SK-N-SH (cell line): ENCODE data around the gene LIMK2.

Experiments used
- CTCF ChIP-seq: fragments of 200-600 bp; sonication (generic); IDR thresholded peaks from 2 replicates; pipeline ENCODE4 v1.6.1; 2017; ENCODE audit warnings: antibody characterized with exemption, mild to moderate bottlenecking, moderate library complexity
- EP300 ChIP-seq, 2 experiments: IDR thresholded peaks; 2 replicates each; pipeline versions ENCODE4 v1.4.0 to v1.6.1; 2012; ENCODE audit warnings: borderline replicate concordance in 1 of 2, low read depth in 1 of 2, low read length in 1 of 2
- FOXM1 ChIP-seq: IDR thresholded peaks from 2 replicates; pipeline ENCODE4 v1.4.0; 2012; ENCODE audit warnings: low read depth, mild to moderate bottlenecking
- JUND ChIP-seq: IDR thresholded peaks from 2 replicates; pipeline ENCODE4 v1.4.0; 2012
- MEF2A ChIP-seq: IDR thresholded peaks from 2 replicates; pipeline ENCODE4 v1.4.0; 2012; ENCODE audit warnings: low read depth, borderline replicate concordance
- MXI1 ChIP-seq: IDR thresholded peaks from 2 replicates; pipeline ENCODE4 v1.6.1; 2012; ENCODE audit warnings: mild to moderate bottlenecking, low read depth, low read length, improper control_type of control experiment
- NRF1 ChIP-seq: IDR thresholded peaks from 2 replicates; pipeline ENCODE4 v1.6.1; 2012; ENCODE audit warnings: low read depth, mild to moderate bottlenecking, low read length
- POLR2AphosphoS5 ChIP-seq: IDR thresholded peaks from 2 replicates; pipeline ENCODE4 v1.6.1; 2012; ENCODE audit warnings: low read depth, low read length
- REST ChIP-seq: IDR thresholded peaks from 2 replicates; pipeline ENCODE4 v1.6.1; 2012; ENCODE audit warnings: mild to moderate bottlenecking, low read depth, low read length, moderate library complexity
- RXRA ChIP-seq: IDR thresholded peaks from 2 replicates; pipeline ENCODE4 v1.4.0; 2012; ENCODE audit warnings: low read depth, mild to moderate bottlenecking, borderline replicate concordance
- SIN3A ChIP-seq: IDR thresholded peaks from 2 replicates; pipeline ENCODE4 v1.6.1; 2012; ENCODE audit warnings: low read depth, mild to moderate bottlenecking, low read length, moderate library complexity, borderline replicate concordance
- SMC3 ChIP-seq: IDR thresholded peaks from 2 replicates; pipeline ENCODE4 v1.6.1; 2012; ENCODE audit warnings: low read depth, low read length, improper control_type of control experiment
- TAF1 ChIP-seq: IDR thresholded peaks from 2 replicates; pipeline ENCODE4 v1.6.1; 2012; ENCODE audit warnings: low read depth, mild to moderate bottlenecking, low read length, moderate library complexity, borderline replicate concordance
- ZBTB33 ChIP-seq: IDR thresholded peaks from 2 replicates; pipeline ENCODE4 v1.4.0; 2012; ENCODE audit warnings: low read depth, borderline replicate concordance

GRCh38 chr22:31300896-31301295 lies 88.8 kb downstream of the LIMK2 start:
- TF ChIP-seq CTCF (no peak), EP300 (IDR thresholded peaks at IDR 0.05; ENCODE audit: borderline replicate concordance in 1 of 2, low read depth in 1 of 2, low read length in 1 of 2) (no peak), TAF1 (no peak), SIN3A (no peak), SMC3 (no peak), ZBTB33 (no peak), POLR2AphosphoS5 (no peak), RXRA (no peak), REST (no peak), FOXM1 (no peak), NRF1 (no peak), MXI1 (no peak), MEF2A (no peak), JUND (no peak)
